Transverse colon (tissue), 3 donors: Measurements from ENCODE around the gene RAB34.

Experiments used
- CTCF ChIP-seq, 5 experiments: fragments of 200-600 bp in 3 of 5; fragments of 450-650 bp in 2 of 5; sonication (generic) in 3 of 5; IDR thresholded peaks; 1 replicate in 2 of 5; 2 replicates in 3 of 5; pipeline ENCODE4 v1.5.1; 2016 to 2017; ENCODE audit warnings: antibody characterized with exemption in 5 of 5, inconsistent platforms in 3 of 5, mild to moderate bottlenecking in 2 of 5, moderate library complexity in 1 of 5
- POLR2A ChIP-seq: fragments of 450-650 bp; IDR thresholded peaks from one replicate; pipeline ENCODE4 v1.6.1; 2016; ENCODE audit warnings: antibody characterized with exemption, mild to moderate bottlenecking, moderate library complexity

GRCh38 chr17:28702026-28702751 is 15.5 kb downstream of the RAB34 start:
- TF ChIP-seq CTCF (IDR thresholded peaks at IDR 0.05) (no peak), POLR2A (no peak)
